AG10803 (cell line): ENCODE results near the gene AP2A2.

Source experiments
- DNase-seq: peaks from one replicate; pipeline ENCODE4 v3.0.0; 2010; ENCODE audit warnings: low read depth
- H3K4me3 ChIP-seq: 2 replicates; pipeline ENCODE4 v1.5.1; 2011; ENCODE audit warnings: mild to moderate bottlenecking, low read length, control low read depth
- TF ChIP-seq, protein P1 (sequence below): conservative IDR thresholded peaks from 2 replicates; pipeline ENCODE4 v1.5.1; 2011; ENCODE audit warnings: mild to moderate bottlenecking, low read length, control low read depth, inconsistent platforms

AP2A2 gene

DNA sequence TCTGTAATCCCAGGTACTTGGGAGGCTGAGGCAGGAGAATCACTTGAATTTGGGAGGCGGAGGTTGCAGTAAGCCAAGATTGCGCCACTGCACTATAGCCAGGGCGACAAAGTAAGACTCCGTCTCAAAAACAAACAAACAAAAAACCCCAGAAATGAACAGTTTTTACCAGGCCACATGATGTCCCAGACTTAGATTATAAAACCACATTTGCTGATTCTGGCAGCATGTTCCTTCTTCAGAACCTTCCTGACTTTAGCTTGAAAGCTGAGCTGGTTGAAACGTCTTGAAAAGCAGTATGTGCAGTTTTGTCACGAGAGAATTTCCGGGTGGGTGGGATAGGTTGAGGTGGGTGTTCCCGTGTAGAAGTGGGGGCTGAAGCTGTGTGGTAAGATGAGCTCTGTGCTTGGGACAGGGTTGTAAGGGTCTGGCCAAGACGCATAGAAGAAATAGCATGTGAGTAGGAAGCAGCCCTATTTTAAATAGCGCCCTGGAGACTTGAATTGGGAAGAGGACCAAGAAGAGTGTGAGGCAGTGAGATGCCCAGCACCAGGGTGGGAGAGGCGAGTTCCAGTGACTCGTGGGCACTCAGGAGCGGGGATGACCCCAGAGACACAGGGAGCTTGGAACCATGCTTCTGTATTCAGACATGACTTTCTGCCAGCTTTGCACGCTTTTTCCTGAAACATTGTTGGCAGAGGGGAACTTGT lies 7.6 kb downstream of the AP2A2 start:
- TF ChIP-seq, protein P1, sequence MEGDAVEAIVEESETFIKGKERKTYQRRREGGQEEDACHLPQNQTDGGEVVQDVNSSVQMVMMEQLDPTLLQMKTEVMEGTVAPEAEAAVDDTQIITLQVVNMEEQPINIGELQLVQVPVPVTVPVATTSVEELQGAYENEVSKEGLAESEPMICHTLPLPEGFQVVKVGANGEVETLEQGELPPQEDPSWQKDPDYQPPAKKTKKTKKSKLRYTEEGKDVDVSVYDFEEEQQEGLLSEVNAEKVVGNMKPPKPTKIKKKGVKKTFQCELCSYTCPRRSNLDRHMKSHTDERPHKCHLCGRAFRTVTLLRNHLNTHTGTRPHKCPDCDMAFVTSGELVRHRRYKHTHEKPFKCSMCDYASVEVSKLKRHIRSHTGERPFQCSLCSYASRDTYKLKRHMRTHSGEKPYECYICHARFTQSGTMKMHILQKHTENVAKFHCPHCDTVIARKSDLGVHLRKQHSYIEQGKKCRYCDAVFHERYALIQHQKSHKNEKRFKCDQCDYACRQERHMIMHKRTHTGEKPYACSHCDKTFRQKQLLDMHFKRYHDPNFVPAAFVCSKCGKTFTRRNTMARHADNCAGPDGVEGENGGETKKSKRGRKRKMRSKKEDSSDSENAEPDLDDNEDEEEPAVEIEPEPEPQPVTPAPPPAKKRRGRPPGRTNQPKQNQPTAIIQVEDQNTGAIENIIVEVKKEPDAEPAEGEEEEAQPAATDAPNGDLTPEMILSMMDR = no peak
- H3K4me3 ChIP-seq = no peak overlapping the region
- peak; percentile 30 for DNase-seq

DNA sequence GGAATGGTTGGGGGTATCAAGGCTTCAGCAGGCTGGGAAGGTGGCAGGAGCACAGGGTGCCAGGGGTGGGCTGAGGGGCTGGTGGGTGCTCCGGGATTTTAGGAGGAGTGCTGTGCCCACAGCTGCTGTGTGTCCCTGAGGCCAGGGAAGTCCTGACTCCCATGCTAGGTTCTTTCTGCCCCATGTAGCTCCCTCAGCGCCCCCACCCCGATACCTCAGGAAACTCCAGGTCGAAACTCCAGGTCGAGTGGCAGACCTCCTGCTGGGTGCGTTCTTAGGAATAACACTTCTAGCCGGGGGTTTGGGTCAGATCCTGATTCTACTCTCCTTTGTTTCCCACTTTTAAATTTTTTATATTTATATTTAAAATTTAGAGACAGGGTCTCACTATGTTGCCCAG lies 8.3 kb downstream of the AP2A2 start:
- TF ChIP-seq, protein P1 = no peak
- no peak overlapping the region for H3K4me3 ChIP-seq
- no peak for DNase-seq

DNA sequence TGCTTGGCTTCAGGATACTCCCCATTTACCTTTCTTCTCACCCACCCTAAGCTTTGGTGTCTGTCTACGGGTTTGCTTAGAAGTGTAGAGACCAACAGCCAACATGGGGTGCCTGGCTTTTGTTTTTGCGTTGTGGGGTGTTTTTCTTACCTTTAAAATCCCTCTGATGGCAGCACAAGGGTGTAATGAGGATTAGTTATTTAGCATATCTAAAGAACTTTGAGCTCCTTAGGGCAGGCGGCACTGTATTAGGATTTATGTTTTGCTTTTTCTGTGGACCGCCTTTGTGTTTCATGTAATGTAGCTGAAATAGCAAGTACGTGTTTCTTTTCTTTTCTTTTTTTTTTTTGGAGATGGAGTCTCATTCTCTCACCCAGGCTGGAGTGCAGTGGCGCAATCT lies 8.9 kb downstream of the AP2A2 start:
- H3K4me3 ChIP-seq = no peak overlapping the region
- DNase-seq = no peak
- TF ChIP-seq, protein P1 = no peak

- H3K4me3 ChIP-seq = no peak overlapping the region
- DNase-seq = no peak
- TF ChIP-seq, protein P1 = no peak
These were observed 10.5 kb downstream of the AP2A2 start for GRCh38 chr11:936199-936598.

GRCh38 chr11:937841-938261 lies 12.2 kb downstream of the AP2A2 start:
- no peak for DNase-seq
- TF ChIP-seq, protein P1 = no peak
- H3K4me3 ChIP-seq = no peak overlapping the region

DNA sequence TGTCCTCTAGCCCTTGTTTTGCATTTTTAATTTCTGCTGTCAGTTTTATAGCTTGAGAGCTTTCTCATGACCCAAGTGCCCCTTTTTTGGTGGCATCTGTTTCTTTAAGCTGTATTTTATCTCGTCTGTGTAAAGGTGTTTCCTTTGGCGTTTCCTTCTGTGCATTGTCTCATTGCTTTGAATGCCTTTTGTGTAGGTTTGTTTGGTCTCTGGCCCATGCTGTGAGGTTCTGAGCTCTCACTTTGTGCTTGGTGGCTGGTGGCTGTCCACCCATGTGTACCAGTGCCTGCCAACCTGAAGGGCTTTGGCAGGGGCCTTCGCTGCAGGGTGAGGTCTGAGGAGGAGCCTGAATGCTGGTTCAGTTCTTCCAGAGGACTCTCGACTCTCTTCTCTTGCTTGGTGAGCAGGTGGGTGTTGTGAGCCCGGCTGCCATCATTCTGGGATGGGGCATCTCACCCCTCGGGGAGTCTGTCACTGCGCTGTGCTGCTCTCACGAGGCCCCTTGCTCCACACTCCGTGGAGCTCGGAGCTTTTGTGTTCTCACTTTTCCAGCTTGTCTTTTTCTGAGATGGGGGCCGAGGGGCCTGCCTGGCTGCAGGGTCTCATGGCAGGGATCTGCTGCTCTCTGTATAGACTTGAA lies 14.9 kb downstream of the AP2A2 start:
- H3K4me3 ChIP-seq = no peak overlapping the region
- DNase-seq = no peak
- TF ChIP-seq, protein P1 = no peak

- TF ChIP-seq, protein P1 = no peak
- no peak overlapping the region for H3K4me3 ChIP-seq
- DNase-seq = peak; percentile 82
These were observed 17.2 kb downstream of the AP2A2 start for GRCh38 chr11:942823-943222.
